ENCODE measurements around the gene TMEM62. TPM values are rescaled to one million over a fixed set of nuclear protein-coding genes. Genes with fewer than 3 reads are reported as not detected.

The TMEM62 gene
- total and polyA plus RNA-seq, 2 donors (not counting 1 experiment from before 2014, with no cell fraction given): 18.6 to 65.3 TPM

- ATAC-seq (ENCODE audit: low read depth) (no peak), DNase-seq (no peak)
- TF ChIP-seq EZH2 (IDR thresholded peaks at IDR 0.05; ENCODE audit: borderline replicate concordance, insufficient read depth, low read depth, low read length, poor library complexity, severe bottlenecking) (no peak), CTCF (IDR thresholded peaks at IDR 0.05) (no peak)
- peaks cover 59% of the 10 kb centered on the region for H3K4me1 Mint-ChIP-seq
- Histone ChIP-seq H3K27me3 (replicated peaks in 1 of 4; ENCODE audit: control extremely low read depth in 1 of 4, control insufficient read depth in 3 of 4, insufficient read depth in 4 of 4, low read length in 3 of 4) (no peaks in the 10 kb centered on the region), H3K9me3 (ENCODE audit: control extremely low read depth in 1 of 3, control insufficient read depth in 2 of 3, insufficient read depth in 1 of 3, low read length in 2 of 3) (no peaks in the 10 kb centered on the region), H4K20me1 (ENCODE audit: control insufficient read depth, insufficient read depth, low read length, poor library complexity, severe bottlenecking) (peaks cover 9% of the 10 kb centered on the region), H3K4me2 (replicated peaks; ENCODE audit: low read depth, low read length, poor library complexity, severe bottlenecking) (no peak overlapping the region), H2AFZ (ENCODE audit: insufficient read depth, low read depth, low read length, poor library complexity, severe bottlenecking) (no peak overlapping the region), H3K9ac (ENCODE audit: low read length) (no peak overlapping the region), H3K4me3 (ENCODE audit: control extremely low read depth in 1 of 5, extremely low read depth in 1 of 5, insufficient read depth in 1 of 5, low read depth in 2 of 5, low read length in 4 of 5) (no peak overlapping the region), H3K36me3 (replicated peaks in 1 of 2; ENCODE audit: control extremely low read depth in 1 of 2, control insufficient read depth in 1 of 2, extremely low read depth in 1 of 2, insufficient read depth in 2 of 2, low read length in 1 of 2) (peaks cover 8 to 20% of the 10 kb centered on the region in 2 experiments), H3K27ac (ENCODE audit: low read length in 2 of 2) (no peak overlapping the region), H3K79me2 (ENCODE audit: control insufficient read depth, insufficient read depth, low read length) (peaks cover 99% of the 10 kb centered on the region), H3K4me1 (ENCODE audit: control insufficient read depth in 2 of 2, insufficient read depth in 2 of 2, low read length in 2 of 2) (peaks cover 15 to 17% of the 10 kb centered on the region in 2 donors)
- H3K4me3 Mint-ChIP-seq: no peak overlapping the region
- H3K27ac Mint-ChIP-seq: no peak overlapping the region
- POLR2A ChIA-PET: no interaction called here
- H3K9me3 Mint-ChIP-seq (ENCODE audit: insufficient read depth): no peaks in the 10 kb centered on the region
- CTCF ChIA-PET: no interaction called here
- intact Hi-C loops (cut with micrococcal nuclease): no loop called here
- no peaks in the 10 kb centered on the region for H3K27me3 Mint-ChIP-seq
These were observed 32.4 kb upstream of the TMEM62 start for GRCh38 chr15:43100971-43101370.

- H3K27me3 ChIP-seq (replicated peaks in 1 of 4; ENCODE audit: control extremely low read depth in 1 of 4, control insufficient read depth in 3 of 4, insufficient read depth in 4 of 4, low read length in 3 of 4): no peaks in the 10 kb centered on the region
- peaks cover 63% of the 10 kb centered on the region for H3K4me1 Mint-ChIP-seq
- peaks cover 8 to 15% of the 10 kb centered on the region in 2 experiments for H3K36me3 ChIP-seq (replicated peaks in 1 of 2; ENCODE audit: control extremely low read depth in 1 of 2, control insufficient read depth in 1 of 2, extremely low read depth in 1 of 2, insufficient read depth in 2 of 2, low read length in 1 of 2)
- H3K9ac ChIP-seq (ENCODE audit: low read length): no peak overlapping the region
- TF ChIP-seq CTCF (IDR thresholded peaks at IDR 0.05): no peak
- no peak for TF ChIP-seq EZH2 (IDR thresholded peaks at IDR 0.05; ENCODE audit: borderline replicate concordance, insufficient read depth, low read depth, low read length, poor library complexity, severe bottlenecking)
- ATAC-seq (ENCODE audit: low read depth) (no peak), DNase-seq (no peak)
- H3K27me3 Mint-ChIP-seq: no peaks in the 10 kb centered on the region
- no peak overlapping the region for H3K4me3 ChIP-seq (ENCODE audit: control extremely low read depth in 1 of 5, extremely low read depth in 1 of 5, insufficient read depth in 1 of 5, low read depth in 2 of 5, low read length in 4 of 5)
- H3K79me2 ChIP-seq (ENCODE audit: control insufficient read depth, insufficient read depth, low read length): peaks cover 92% of the 10 kb centered on the region
- no peaks in the 10 kb centered on the region for H3K9me3 Mint-ChIP-seq (ENCODE audit: insufficient read depth)
- WGBS (ENCODE audit: insufficient coverage): no CpG with 5 or more reads among the region's 1 CpG
- ChIA-PET POLR2A (no interaction called here), CTCF (no interaction called here)
- H3K9me3 ChIP-seq (ENCODE audit: control extremely low read depth in 1 of 3, control insufficient read depth in 2 of 3, insufficient read depth in 1 of 3, low read length in 2 of 3): no peaks in the 10 kb centered on the region
- peaks cover 9% of the 10 kb centered on the region for H4K20me1 ChIP-seq (ENCODE audit: control insufficient read depth, insufficient read depth, low read length, poor library complexity, severe bottlenecking)
- intact Hi-C loops (cut with micrococcal nuclease): no loop called here
- H3K27ac ChIP-seq (ENCODE audit: low read length in 2 of 2): no peak overlapping the region
- peaks cover 21 to 22% of the 10 kb centered on the region in 2 donors for H3K4me1 ChIP-seq (ENCODE audit: control insufficient read depth in 2 of 2, insufficient read depth in 2 of 2, low read length in 2 of 2)
- no peak overlapping the region for H3K4me3 Mint-ChIP-seq
- no peak overlapping the region for H3K4me2 ChIP-seq (replicated peaks; ENCODE audit: low read depth, low read length, poor library complexity, severe bottlenecking)
- no peak overlapping the region for H3K27ac Mint-ChIP-seq
- H2AFZ ChIP-seq (ENCODE audit: insufficient read depth, low read depth, low read length, poor library complexity, severe bottlenecking): no peak overlapping the region
These were observed 31.2 kb upstream of the TMEM62 start for GRCh38 chr15:43102187-43102586.

All from B cell (primary cell).